EL (cell line): Measurements from ENCODE around the gene SCEL.

Experiments
- DNase-seq: peaks from one replicate; pipeline ENCODE4 v3.0.0-alpha.2; 2016

Gene SCEL

GRCh38 chr13:77522444-77522843 is 13.1 kb upstream of the SCEL start:
- no peak for DNase-seq

- DNase-seq, result no peak
Measured at GRCh38 chr13:77523386-77523785, 12.1 kb upstream of the SCEL start.

DNA sequence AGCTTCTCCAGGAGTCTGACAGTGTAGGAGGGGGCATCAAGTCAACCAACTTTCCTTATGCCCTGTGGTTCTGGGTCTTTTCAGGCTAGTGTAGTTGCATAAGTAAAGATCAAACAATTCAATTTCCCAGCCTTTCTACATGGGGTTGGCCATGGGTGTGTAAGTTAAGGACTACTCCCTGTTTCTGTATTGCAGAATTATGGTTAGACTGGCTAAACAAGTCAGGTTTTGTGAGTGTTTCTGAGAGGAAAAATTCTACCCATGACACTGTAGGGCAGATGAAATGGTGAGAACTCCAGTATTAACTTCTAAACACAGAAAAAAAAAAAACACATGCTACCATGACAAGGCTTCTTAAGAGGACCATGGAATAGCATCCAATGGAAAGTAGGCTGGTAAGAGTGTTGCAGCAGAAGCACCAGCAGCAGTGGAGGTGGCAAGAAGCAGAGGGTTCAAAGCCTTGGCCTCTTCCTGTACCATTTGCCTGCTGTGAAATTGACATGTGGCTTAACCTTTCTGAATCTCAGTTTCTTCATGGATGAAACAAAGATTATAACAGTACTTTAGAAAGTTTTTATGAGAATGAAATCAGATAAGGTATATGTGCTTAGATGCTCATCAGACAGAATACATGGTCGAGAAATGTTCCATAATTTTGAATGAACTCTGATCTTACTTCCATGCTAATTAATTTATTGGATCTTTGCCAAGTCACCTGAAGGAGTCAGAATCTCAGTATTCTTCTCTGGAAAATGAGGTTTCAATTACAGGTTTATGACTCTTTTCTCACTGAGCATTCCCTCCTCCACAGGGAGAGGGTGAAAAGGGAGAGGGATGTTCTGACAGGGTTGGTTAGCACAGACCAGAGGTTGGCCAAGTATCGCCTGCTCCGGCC is 11.4 kb upstream of the SCEL start:
- no peak for DNase-seq

DNA sequence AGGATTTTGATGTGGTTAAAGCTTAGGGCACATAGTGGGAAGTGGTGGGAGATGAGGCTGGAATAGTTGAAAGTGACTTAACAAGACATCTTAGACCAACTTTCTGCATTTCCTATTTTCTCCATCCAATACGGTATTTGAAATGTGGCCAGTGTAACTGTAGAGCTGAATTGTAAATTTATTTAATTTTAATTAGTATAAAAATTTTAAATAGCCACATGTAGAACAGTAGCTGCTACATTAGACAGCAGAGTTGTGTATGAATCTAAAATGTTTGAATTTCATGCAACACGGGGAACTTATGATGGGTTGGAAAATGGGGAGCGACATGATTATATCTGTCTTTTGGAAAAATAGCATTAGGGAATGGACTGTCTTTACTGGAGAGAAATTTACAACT is 7.1 kb upstream of the SCEL start:
- no peak for DNase-seq

GRCh38 chr13:77528834-77529500 is 6.5 kb upstream of the SCEL start:
- no peak for DNase-seq

DNA sequence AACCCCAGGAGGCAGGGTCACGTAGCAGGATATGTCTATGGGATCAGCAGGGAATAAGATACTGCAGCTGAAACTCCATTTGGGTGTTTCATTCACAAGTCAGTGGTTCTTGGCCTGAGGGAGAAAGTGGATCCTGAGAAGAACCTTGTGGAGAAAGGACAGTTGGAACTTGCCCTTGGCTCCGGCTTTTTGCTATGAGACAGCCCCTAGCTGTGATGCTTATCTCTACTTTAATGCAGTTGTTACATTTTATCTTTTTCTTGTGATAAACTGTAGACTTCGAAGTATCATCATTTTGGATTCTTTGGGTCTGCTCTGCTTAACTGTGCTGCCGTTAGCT is 6.0 kb upstream of the SCEL start:
- no peak for DNase-seq

GRCh38 chr13:77530875-77531274 is 4.6 kb upstream of the SCEL start:
- no peak for DNase-seq

DNA sequence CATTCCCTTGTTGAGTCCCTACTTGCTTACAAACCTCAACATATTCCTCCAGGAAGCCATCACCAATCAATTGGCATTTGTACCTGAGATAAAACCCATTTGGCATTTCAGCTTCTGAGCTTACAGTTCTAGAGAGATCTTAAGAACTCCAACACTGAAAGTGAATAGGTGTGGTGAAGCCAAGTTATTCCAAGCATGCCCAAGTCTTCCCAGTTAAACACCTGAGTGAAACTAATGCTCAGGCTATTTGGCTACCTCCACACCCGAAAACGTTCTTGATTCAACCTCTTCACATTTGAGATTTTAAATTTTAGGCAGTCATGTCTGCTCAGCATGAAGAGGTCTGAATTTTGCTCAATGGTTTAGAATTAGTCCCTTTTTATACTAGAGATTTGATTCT is 2.5 kb upstream of the SCEL start:
- no peak for DNase-seq

GRCh38 chr13:77533875-77534788 is 1.4 kb upstream of the SCEL start:
- DNase-seq, result no peak

GRCh38 chr13:77536358-77536757 is 852 bp downstream of the SCEL start:
- DNase-seq, result no peak

DNA sequence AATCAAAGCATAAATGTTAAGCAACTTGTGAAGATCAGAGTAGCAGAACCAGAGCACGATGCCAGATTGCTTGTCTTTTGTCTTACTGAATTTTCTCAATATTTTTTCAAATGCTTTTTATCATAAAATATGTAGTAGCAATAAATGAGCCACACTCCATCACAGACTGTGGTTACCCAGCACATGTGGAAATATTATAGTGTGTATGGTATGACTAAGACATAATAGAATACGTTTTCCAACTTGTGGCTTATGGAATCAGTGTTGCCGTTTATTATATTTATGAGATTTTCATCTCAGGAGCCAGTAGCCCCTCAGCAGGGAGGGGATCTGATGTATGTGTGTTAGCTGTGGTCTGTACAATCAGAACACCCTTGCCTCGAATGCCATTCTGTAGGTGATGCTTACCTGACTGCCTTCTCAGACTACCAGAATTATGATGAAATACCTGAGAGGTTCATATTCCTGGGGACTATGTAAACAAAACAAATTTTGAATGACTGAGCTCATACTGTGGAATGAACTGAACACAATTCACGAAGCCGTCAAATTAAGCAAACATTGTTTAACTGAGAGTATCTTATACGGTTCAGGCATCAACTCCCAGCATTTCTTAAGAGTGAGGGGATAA is 1.9 kb downstream of the SCEL start:
- DNase-seq, result no peak

GRCh38 chr13:77543711-77544110 is 8.2 kb downstream of the SCEL start:
- DNase-seq, result no peak

DNA sequence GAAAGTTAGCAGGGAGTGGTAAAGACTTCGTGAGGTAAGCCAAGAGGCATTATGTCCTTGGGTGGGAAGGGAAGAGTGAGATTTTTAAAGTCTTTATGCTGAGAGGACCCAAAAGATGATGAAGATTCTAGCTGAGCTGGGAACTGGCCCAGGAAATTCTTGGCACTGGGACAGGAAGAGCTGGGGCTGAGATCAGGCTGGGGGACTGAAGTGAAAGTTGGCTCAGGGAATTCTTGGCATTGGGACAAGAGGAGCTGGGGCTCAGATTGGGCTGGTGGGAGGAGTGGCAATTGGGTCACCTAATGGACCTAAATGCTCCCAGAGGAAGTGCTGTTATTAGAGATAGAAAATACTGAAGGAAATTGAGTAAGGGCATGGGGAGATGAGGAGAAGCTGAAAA is 8.8 kb downstream of the SCEL start:
- peak; percentile 21 for DNase-seq

- no peak for DNase-seq
Measured at GRCh38 chr13:77544758-77545338, 9.3 kb downstream of the SCEL start.

DNA sequence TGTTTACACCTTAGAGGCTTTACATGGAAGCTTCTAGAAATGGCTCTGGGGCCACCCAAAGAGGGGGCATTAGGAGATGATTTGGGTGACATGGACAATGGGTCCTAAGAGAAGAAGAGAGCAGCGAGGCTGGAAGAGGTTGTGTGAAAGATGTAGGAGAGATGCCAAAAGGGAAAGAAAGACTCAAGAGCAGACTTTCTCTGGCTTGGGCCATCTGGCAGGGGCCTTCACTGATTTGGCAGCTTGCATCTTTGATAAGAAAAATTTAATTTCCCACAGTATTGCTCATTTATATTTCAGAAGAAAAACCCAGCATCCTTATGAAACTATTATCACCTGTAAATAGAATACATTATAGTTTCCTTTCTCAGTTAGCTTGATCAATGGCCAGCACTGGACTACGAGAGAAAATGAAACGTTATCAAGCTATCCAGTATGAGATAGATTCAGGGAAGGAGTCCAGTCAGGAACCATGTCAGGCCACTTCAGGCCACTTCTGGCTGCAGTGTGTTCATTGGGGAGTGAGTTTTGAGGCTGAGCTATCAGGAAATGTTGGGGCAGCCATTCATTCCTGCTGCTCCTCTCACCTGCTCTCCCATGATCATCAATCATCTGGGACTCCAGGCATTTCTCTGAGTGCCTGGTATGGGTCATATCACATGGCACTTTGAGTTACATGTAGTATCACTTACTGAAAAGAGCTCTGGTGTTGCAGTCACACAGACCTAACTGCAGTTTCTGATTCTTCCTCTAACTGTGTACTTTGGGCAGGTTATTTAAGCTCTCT is 10.3 kb downstream of the SCEL start:
- no peak for DNase-seq

- DNase-seq, result no peak
Measured at GRCh38 chr13:77548095-77548494, 12.6 kb downstream of the SCEL start.

DNA sequence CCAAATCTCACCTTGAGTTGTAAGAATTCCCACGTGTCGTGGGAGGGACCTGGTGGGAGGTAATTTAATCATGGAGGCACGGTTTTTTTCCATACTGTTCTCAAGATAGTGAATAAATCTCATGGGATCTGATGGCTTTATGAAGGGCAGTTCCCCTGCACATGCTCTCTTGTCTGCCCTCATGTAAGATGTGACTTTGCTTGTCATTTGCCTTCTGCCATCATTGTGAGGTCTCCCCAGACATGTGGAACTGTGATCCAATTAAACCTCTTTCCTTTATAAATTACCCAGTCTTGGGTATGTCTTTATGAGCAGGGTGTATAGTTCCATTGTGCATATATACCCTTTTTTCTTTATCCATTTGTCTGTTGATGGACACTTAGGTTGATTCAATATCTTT is 13.1 kb downstream of the SCEL start:
- DNase-seq, result no peak

- no peak for DNase-seq
Measured at GRCh38 chr13:77554069-77554468, 18.6 kb downstream of the SCEL start.

DNA sequence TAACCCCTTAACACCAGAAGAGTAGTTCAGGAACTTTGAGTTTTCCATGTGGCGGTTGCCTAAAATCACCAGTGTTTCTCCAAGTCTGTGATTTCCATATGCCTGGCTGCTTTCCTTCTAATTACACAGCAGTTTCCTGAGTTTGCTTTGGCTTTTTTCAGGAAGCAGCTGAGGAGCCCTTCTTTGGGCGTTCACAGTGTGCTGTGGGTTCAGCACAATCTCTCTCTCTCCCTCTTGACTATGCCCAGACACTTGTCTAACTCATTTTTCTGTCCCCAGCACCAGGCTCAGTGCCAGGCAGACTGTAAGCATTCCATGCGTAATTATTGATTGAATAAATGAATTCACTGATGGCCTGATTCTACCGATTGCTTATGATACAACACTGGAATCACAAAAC is 19.7 kb downstream of the SCEL start:
- no peak for DNase-seq

DNA sequence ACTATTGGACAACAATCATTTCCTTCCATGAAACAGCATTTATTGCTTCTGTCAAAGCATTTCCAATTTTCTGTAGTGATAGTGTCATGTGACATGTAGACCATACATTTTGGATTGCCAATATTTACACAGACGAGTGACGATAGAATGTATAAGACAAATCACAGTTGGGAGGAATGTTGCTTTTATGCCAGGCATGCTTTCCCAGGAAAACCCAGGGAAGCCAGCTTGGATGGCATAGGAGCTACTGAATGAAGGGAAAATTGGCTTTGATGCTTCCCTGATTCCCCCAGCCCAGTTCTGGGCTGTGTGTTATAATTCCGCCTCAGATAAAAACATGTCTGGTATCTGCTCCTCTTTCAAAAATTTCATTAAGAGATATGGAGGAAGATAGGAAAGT is 22.5 kb downstream of the SCEL start:
- no peak for DNase-seq

GRCh38 chr13:77563111-77563510 is 27.6 kb downstream of the SCEL start:
- no peak for DNase-seq

DNA sequence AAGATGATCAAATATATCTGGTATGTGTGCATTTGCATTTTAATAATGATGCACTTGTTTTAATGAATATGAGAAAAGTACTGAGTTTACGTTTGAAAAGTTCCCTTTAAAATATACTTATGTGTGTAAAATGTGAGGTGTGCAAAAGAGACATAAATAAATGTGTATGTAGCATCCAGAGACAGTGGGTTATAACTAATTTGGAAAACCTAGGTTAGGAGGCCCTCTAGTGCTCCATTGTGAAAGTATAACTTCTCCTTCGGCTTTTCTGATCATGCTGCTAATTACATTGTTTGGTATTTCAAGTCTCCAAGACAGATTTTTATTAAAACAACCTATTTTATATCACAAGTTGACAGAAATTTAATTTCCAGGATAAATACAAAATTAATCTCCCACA is 30.1 kb downstream of the SCEL start:
- DNase-seq, result peak; percentile 26
